ENCODE data around the gene SCRG1.

SCRG1 gene

GRCh38 chr4:173334891-173335752 lies 63.8 kb downstream of the SCRG1 start:
- ChIA-PET POLR2A (interaction anchor here (0.6 to 4.5 kb wide), 32 partner anchors 9 to 321 kb away, joined by 3 to 246 read pairs (median 5); partner anchors contain the start of genes GALNT7, HAND2 and SAP30), CTCF (interaction anchor here (1.5 kb wide), 1 partner anchor 16 kb away, joined by 3 read pairs; no protein-coding TSS in a partner anchor)
- H3K4me3 ChIP-seq (ENCODE audit: low read depth, low read length), result peak overlapping the region; percentile 80
- peaks cover 12% of the 10 kb centered on the region for H3K4me1 ChIP-seq (ENCODE audit: control insufficient read depth, insufficient read depth, low read length)
- no peaks in the 10 kb centered on the region for H3K9me3 ChIP-seq (ENCODE audit: control insufficient read depth, insufficient read depth, low read depth, low read length)
- peaks cover 20 to 32% of the 10 kb centered on the region in 2 experiments for H3K36me3 ChIP-seq (ENCODE audit: control insufficient read depth in 2 of 2, insufficient read depth in 1 of 2, low read length in 2 of 2)
- peak overlapping the region; percentile 98 for H3K27ac ChIP-seq (ENCODE audit: extremely low read depth, low read depth, low read length)
- TF ChIP-seq IKZF3 (tag by site-specific recombination; IDR thresholded peaks at IDR 0.05) (peak; percentile 73), ZNF211 (tag by site-specific recombination; IDR thresholded peaks at IDR 0.05; ENCODE audit: low read depth) (no peak), SETDB1 (IDR thresholded peaks at IDR 0.05; ENCODE audit: insufficient read length, low read length) (no peak), ZNF513 (tag by site-specific recombination; IDR thresholded peaks at IDR 0.05) (0 out of 2 replicates have a peak, but pooled peaks have one; percentile 43), ZNF324 (tag by site-specific recombination; IDR thresholded peaks at IDR 0.05) (0 out of 2 replicates have a peak, but pooled peaks have one; percentile 20), ZNF175 (tag by site-specific recombination; IDR thresholded peaks at IDR 0.05) (no peak), BCL6B (tag by site-specific recombination; IDR thresholded peaks at IDR 0.05) (no peak), ZNF580 (tag by site-specific recombination; IDR thresholded peaks at IDR 0.05) (no peak), MZF1 (tag by site-specific recombination; IDR thresholded peaks at IDR 0.05; ENCODE audit: borderline replicate concordance) (no peak), ZNF2 (tag by site-specific recombination; IDR thresholded peaks at IDR 0.05) (no peak; the same call in 1 of the 2 replicates), ZNF18 (tag by site-specific recombination; IDR thresholded peaks at IDR 0.05) (no peak), PBX3 (CRISPR knock-in tag; IDR thresholded peaks at IDR 0.05) (no peak), ZSCAN16 (tag by site-specific recombination; IDR thresholded peaks at IDR 0.05) (no peak), PRDM6 (tag by site-specific recombination; IDR thresholded peaks at IDR 0.05) (0 out of 2 replicates have a peak, but pooled peaks have one; percentile 12), ZNF416 (tag by site-specific recombination; IDR thresholded peaks at IDR 0.05) (no peak), GLIS2 (tag by site-specific recombination; IDR thresholded peaks at IDR 0.05) (peak; percentile 82), ZNF155 (tag by site-specific recombination; IDR thresholded peaks at IDR 0.05) (no peak), OVOL3 (tag by site-specific recombination; IDR thresholded peaks at IDR 0.05) (no peak), BCL11A (tag by site-specific recombination; IDR thresholded peaks at IDR 0.05; ENCODE audit: low read depth) (no peak), SCRT2 (tag by site-specific recombination; IDR thresholded peaks at IDR 0.05) (no peak), ZBTB20 (tag by site-specific recombination; IDR thresholded peaks at IDR 0.05) (peak; percentile 50; the same call in 1 of the 2 replicates), HIC1 (tag by site-specific recombination; IDR thresholded peaks at IDR 0.05) (peak; percentile 83), ZBTB10 (tag by site-specific recombination; IDR thresholded peaks at IDR 0.05) (peak; percentile 43), ZNF624 (tag by site-specific recombination; IDR thresholded peaks at IDR 0.05) (no peak)

All from HEK293 (cell line).